ENCODE measurements around the gene CYRIA.

- TF ChIP-seq CTCF (IDR thresholded peaks at IDR 0.05), result no peak
- TF ChIP-seq POLR2A (IDR thresholded peaks at IDR 0.05), result no peak
These were observed 39.1 kb downstream of the CYRIA start for GRCh38 chr2:16626497-16626896.
